ENCODE measurements around the gene CYFIP2. TPM values are rescaled to one million over a fixed set of nuclear protein-coding genes. Genes with fewer than 3 reads are reported as not detected.

Gene CYFIP2
- total RNA-seq, 6 experiments from 2014 or later: 7.1 to 20.0 (median 9.7) TPM

DNA sequence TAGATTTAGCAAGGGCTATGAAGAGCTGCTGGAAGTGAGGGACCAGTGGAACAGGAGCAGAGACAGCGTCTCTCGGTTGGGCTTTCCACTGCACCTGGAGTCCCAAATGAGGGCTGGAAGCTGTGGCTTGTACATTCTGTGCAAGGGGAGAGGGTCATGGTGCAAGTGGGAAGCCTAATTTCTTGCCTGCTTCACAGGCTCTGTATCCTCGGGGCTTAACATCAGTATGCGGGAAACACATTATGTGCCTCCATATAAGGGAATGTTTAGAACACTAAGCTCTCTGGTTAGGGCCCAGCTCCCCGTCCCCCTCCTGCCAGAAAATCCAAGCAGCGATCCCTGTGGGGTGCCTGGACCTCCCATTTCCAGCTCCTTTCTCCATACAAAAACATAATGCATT is 105.0 kb downstream of the CYFIP2 start:
- Mint-ChIP-seq H3K27ac (peak overlapping the region; percentile 65), H3K4me3 (peak overlapping the region; percentile 31; the same call in 1 of the 2 replicates), H3K9me3 (no peaks in the 10 kb centered on the region), H3K27me3 (ENCODE audit: insufficient read depth) (no peaks in the 10 kb centered on the region; the same call in 1 of the 2 replicates), H3K4me1 (ENCODE audit: low read depth) (peaks cover 55% of the 10 kb centered on the region), H3K36me3 (ENCODE audit: low read depth) (peaks cover 5% of the 10 kb centered on the region)
- no peak for DNase-seq
- TF ChIP-seq, protein P1, sequence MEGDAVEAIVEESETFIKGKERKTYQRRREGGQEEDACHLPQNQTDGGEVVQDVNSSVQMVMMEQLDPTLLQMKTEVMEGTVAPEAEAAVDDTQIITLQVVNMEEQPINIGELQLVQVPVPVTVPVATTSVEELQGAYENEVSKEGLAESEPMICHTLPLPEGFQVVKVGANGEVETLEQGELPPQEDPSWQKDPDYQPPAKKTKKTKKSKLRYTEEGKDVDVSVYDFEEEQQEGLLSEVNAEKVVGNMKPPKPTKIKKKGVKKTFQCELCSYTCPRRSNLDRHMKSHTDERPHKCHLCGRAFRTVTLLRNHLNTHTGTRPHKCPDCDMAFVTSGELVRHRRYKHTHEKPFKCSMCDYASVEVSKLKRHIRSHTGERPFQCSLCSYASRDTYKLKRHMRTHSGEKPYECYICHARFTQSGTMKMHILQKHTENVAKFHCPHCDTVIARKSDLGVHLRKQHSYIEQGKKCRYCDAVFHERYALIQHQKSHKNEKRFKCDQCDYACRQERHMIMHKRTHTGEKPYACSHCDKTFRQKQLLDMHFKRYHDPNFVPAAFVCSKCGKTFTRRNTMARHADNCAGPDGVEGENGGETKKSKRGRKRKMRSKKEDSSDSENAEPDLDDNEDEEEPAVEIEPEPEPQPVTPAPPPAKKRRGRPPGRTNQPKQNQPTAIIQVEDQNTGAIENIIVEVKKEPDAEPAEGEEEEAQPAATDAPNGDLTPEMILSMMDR (IDR thresholded peaks at IDR 0.05): no peak

DNA sequence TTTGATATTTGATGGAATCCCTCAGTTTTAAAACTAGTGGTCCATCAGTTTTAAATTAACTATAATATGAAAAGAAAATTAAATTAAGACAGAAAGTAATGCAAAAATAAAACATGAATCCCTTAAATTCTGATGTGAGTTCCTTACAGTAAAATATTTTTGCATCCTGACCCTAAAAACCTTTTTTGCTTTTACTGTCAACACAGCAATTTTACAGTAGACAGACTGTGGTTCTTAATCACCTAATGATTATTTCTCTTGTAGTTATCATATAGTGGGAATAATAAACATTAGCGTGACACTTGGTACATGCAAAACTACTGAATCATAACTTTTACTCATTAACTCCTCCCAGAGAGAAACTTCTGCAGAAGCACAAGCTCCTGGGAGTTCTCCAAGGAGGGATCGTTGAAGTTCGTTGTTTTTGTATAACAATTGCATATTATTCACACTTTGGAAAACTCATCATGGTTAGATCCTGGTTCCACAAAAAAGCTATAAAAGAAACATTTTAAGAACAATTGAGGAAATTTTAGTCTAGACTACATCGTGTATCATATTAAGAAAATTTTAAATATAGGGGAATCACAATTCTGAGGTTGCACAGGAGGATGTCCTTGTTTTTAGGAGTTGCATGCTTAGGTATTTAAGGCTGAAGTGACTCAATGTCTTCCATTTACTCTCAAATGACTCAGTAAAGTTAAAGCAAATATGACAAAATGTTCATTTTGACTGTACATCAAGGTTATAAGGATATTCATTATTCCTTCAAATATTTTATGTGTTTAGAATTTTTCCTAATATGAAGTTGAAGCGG is 105.9 kb downstream of the CYFIP2 start:
- no peaks in the 10 kb centered on the region; the same call in 1 of the 2 replicates for H3K27me3 Mint-ChIP-seq (ENCODE audit: insufficient read depth)
- no peaks in the 10 kb centered on the region for H3K9me3 Mint-ChIP-seq
- DNase-seq: peak; percentile 49
- H3K36me3 Mint-ChIP-seq (ENCODE audit: low read depth): peaks cover 8% of the 10 kb centered on the region
- peak overlapping the region; percentile 61 for H3K4me3 Mint-ChIP-seq
- TF ChIP-seq, protein P1 (IDR thresholded peaks at IDR 0.05): no peak
- H3K4me1 Mint-ChIP-seq (ENCODE audit: low read depth): peaks cover 46% of the 10 kb centered on the region
- peak overlapping the region; percentile 83 for H3K27ac Mint-ChIP-seq

DNA sequence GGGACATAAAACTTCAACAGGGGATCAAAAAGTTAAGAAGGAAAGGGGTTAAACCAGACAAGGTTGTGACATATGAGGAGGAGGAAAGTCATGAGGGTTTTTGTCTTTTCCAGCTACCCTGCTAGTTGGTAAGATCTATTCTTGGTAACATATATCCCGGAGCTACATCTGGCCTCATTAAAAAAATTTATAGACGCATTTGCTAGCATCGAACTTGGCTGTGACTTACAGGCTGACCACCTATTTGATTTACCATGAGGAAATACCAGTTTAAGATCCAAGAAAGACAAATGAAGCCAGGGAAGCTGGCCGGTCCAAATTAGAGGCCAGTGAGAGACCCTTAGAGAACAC is 106.5 kb downstream of the CYFIP2 start:
- Mint-ChIP-seq H3K9me3 (no peaks in the 10 kb centered on the region), H3K36me3 (ENCODE audit: low read depth) (peaks cover 8% of the 10 kb centered on the region), H3K4me1 (ENCODE audit: low read depth) (peaks cover 40% of the 10 kb centered on the region), H3K27me3 (ENCODE audit: insufficient read depth) (no peaks in the 10 kb centered on the region; the same call in 1 of the 2 replicates), H3K27ac (peak overlapping the region; percentile 83), H3K4me3 (peak overlapping the region; percentile 61)
- peak; percentile 30 for DNase-seq
- TF ChIP-seq, protein P1 (IDR thresholded peaks at IDR 0.05): no peak

DNA sequence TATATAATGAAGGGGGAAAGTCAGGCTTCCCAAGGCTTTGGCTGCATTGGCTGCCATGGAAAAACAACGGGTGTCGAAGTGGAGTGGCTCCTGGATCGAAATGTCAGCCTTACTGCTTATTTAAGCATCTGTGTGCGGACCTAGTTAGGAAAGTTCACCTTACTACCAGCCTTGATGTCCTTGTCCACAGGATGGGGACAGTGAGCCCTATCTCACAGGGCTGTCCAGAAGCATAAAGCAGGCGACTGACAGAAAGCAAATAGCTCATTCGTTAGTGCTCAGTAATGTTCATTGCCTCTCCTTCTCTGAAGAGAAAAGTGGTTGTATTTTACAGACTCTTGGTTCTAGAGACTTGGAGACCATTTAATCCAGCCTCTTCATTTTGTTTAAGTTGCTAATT is 112.6 kb downstream of the CYFIP2 start:
- TF ChIP-seq, protein P1 (IDR thresholded peaks at IDR 0.05): peak; percentile 13; the same call in 1 of the 2 replicates
- H3K4me3 Mint-ChIP-seq: no peak overlapping the region

DNA sequence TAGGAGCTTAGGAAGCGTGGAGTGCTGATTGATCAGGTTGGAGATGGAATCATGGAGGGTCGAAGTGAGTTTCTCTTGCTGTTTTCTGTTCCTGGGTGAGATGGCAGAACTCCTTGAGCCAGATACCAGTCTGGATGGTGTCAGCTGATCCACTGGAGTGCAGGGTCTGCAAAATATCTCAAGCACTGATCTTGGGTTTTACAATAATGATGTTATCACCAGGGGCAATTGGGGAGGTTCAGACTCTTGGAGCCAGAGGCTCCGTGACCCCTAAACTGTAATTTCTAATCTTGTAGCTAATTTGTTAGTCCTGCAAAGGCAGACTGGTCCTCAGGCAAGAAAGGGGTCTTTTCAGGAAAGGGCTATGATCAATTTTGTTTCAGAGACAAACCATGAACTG is 114.1 kb downstream of the CYFIP2 start:
- Mint-ChIP-seq H3K4me1 (ENCODE audit: low read depth) (peaks cover 18% of the 10 kb centered on the region), H3K27ac (no peak overlapping the region), H3K9me3 (no peaks in the 10 kb centered on the region), H3K27me3 (ENCODE audit: insufficient read depth) (peaks cover 3% of the 10 kb centered on the region; the same call in 1 of the 2 replicates), H3K4me3 (no peak overlapping the region), H3K36me3 (ENCODE audit: low read depth) (peaks cover 14% of the 10 kb centered on the region)
- TF ChIP-seq, protein P1 (IDR thresholded peaks at IDR 0.05): no peak
- DNase-seq: no peak

More for the DNA sequence above, 112.6 kb downstream of the CYFIP2 start:
- Mint-ChIP-seq H3K9me3 (no peaks in the 10 kb centered on the region), H3K36me3 (ENCODE audit: low read depth) (peaks cover 8% of the 10 kb centered on the region), H3K27me3 (ENCODE audit: insufficient read depth) (peaks cover 3% of the 10 kb centered on the region; the same call in 1 of the 2 replicates), H3K27ac (no peak overlapping the region), H3K4me1 (ENCODE audit: low read depth) (peaks cover 7% of the 10 kb centered on the region)
- no peak for DNase-seq

Measured in HFFc6 (cell line).